GM23338 (cell line): Measurements from ENCODE around the gene COL18A1. TPM values are rescaled to one million over a fixed set of nuclear protein-coding genes. Genes with fewer than 3 reads are reported as not detected.

Source experiments
- ATAC-seq: fragments of 200-7000 bp; cut with Tn5 transposase; 3 replicates; pipeline ENCODE4 v1.9.1; 2020
- DNase-seq: peaks from one replicate; pipeline ENCODE4 v3.0.0-alpha.2; 2015; ENCODE audit warnings: low spot score
- H2AFZ ChIP-seq: fragments of 200-600 bp; sonication (generic); 2 replicates; pipeline ENCODE4 v1.8.0; 2016; ENCODE audit warnings: antibody characterized with exemption, mild to moderate bottlenecking, moderate library complexity
- H3F3A ChIP-seq: fragments of 200-600 bp; sonication (generic); replicated peaks from 2 replicates; pipeline ENCODE4 v1.8.0; 2017; ENCODE audit warnings: antibody characterized with exemption, mixed run types, low read depth
- H3K27ac ChIP-seq: fragments of 200-600 bp; sonication (generic); 2 replicates; pipeline ENCODE4 v1.6.1; 2016; ENCODE audit warnings: low read depth
- H3K27me3 ChIP-seq: fragments of 200-600 bp; sonication (generic); 2 replicates; pipeline ENCODE4 v1.8.0; 2016; ENCODE audit warnings: mild to moderate bottlenecking, mixed run types, moderate library complexity; ENCODE audit not compliant: insufficient read depth
- H3K36me3 ChIP-seq: fragments of 200-600 bp; sonication (generic); 2 replicates; pipeline ENCODE4 v1.8.0; 2016; ENCODE audit warnings: mild to moderate bottlenecking; ENCODE audit not compliant: insufficient read depth
- H3K4me1 ChIP-seq: fragments of 200-600 bp; sonication (generic); 2 replicates; pipeline ENCODE4 v1.8.0; 2016; ENCODE audit warnings: mild to moderate bottlenecking, moderate library complexity; ENCODE audit not compliant: insufficient read depth
- H3K4me2 ChIP-seq: fragments of 200-600 bp; sonication (generic); 2 replicates; pipeline ENCODE4 v1.7.1; 2017; ENCODE audit warnings: mixed run types
- H3K4me3 ChIP-seq: fragments of 200-600 bp; sonication (generic); 2 replicates; pipeline ENCODE4 v1.6.1; 2016; ENCODE audit warnings: mixed run types
- H3K79me2 ChIP-seq: fragments of 200-600 bp; sonication (generic); replicated peaks from 2 replicates; pipeline ENCODE4 v1.8.0; 2017; ENCODE audit warnings: mild to moderate bottlenecking; ENCODE audit not compliant: insufficient read depth
- H3K9me2 ChIP-seq: fragments of 200-600 bp; sonication (generic); 2 replicates; pipeline ENCODE4 v1.8.0; 2017; ENCODE audit not compliant: insufficient read depth
- H4K20me1 ChIP-seq: fragments of 200-600 bp; sonication (generic); replicated peaks from 2 replicates; pipeline ENCODE4 v1.8.0; 2017; ENCODE audit warnings: mild to moderate bottlenecking; ENCODE audit not compliant: insufficient read depth
- H3K27ac Mint-ChIP-seq: 2 replicates; pipeline ENCODE4 v1.8.0; 2020; ENCODE audit warnings: inconsistent platforms, mild to moderate bottlenecking, moderate library complexity, mixed read lengths
- H3K27me3 Mint-ChIP-seq: 3 replicates; pipeline ENCODE4 v1.8.0; 2022; ENCODE audit warnings: low read depth, mild to moderate bottlenecking, moderate library complexity, mixed read lengths, inconsistent platforms; ENCODE audit not compliant: insufficient read depth, poor library complexity
- H3K36me3 Mint-ChIP-seq: 3 replicates; pipeline ENCODE4 v1.8.0; 2021; ENCODE audit warnings: low read depth, mild to moderate bottlenecking, inconsistent platforms, moderate library complexity, mixed read lengths
- H3K4me1 Mint-ChIP-seq: 3 replicates; pipeline ENCODE4 v1.8.0; 2020; ENCODE audit warnings: mild to moderate bottlenecking, inconsistent platforms, mixed read lengths
- H3K4me3 Mint-ChIP-seq: 3 replicates; pipeline ENCODE4 v1.8.0; 2021; ENCODE audit warnings: moderate library complexity, mild to moderate bottlenecking, inconsistent platforms, mixed read lengths
- H3K9me3 Mint-ChIP-seq: 3 replicates; pipeline ENCODE4 v1.8.0; 2020; ENCODE audit warnings: moderate library complexity, mild to moderate bottlenecking, inconsistent platforms, mixed read lengths
- EZH2phosphoT487 ChIP-seq: fragments of 200-600 bp; sonication (generic); IDR thresholded peaks from one replicate; pipeline ENCODE4 v1.8.1; 2018; ENCODE audit warnings: antibody characterized with exemption; ENCODE audit not compliant: unreplicated experiment
- STAT1 ChIP-seq: IDR thresholded peaks from one replicate; pipeline ENCODE4 v1.6.1; 2016; ENCODE audit warnings: antibody characterized with exemption; ENCODE audit not compliant: unreplicated experiment
- polyA plus RNA-seq: library from polyadenylated mRNA; unstranded; fragments of >200 nt; fragmentation: Nextera tagmentation; extraction: Ambion mirVana; gene quantifications from 2 replicates; pipeline ENCODE4 v1.2.1, GENCODE V29; 2016
- total RNA-seq: library from RNA; depleted of rRNA; stranded (reverse); fragments of >200 nt; shearing (Covaris generic); gene quantifications from 2 replicates; pipeline ENCODE4 v1.2.3, GENCODE V29; 2014
- TF ChIP-seq, protein P1 (sequence below), 2 experiments: fragments of 200-600 bp in 1 of 2; sonication (generic) in 1 of 2; conservative IDR thresholded peaks; 2 replicates each; pipeline versions ENCODE4 v1.5.1 to v1.6.1; 2016 to 2017; ENCODE audit warnings: antibody characterized with exemption in 2 of 2, low read depth in 2 of 2, mild to moderate bottlenecking in 2 of 2, moderate library complexity in 1 of 2
- TF ChIP-seq, protein P2 (sequence below): IDR thresholded peaks from one replicate; pipeline ENCODE4 v1.6.1; 2018; ENCODE audit warnings: antibody characterized with exemption; ENCODE audit not compliant: unreplicated experiment
- TF ChIP-seq, protein P3 (sequence below): IDR thresholded peaks from 2 replicates; pipeline ENCODE4 v1.6.1; 2016; ENCODE audit warnings: antibody characterized with exemption

Gene COL18A1
- total and polyA plus RNA-seq, 2 experiments from 2014 or later, result 38.4 to 430 TPM

DNA sequence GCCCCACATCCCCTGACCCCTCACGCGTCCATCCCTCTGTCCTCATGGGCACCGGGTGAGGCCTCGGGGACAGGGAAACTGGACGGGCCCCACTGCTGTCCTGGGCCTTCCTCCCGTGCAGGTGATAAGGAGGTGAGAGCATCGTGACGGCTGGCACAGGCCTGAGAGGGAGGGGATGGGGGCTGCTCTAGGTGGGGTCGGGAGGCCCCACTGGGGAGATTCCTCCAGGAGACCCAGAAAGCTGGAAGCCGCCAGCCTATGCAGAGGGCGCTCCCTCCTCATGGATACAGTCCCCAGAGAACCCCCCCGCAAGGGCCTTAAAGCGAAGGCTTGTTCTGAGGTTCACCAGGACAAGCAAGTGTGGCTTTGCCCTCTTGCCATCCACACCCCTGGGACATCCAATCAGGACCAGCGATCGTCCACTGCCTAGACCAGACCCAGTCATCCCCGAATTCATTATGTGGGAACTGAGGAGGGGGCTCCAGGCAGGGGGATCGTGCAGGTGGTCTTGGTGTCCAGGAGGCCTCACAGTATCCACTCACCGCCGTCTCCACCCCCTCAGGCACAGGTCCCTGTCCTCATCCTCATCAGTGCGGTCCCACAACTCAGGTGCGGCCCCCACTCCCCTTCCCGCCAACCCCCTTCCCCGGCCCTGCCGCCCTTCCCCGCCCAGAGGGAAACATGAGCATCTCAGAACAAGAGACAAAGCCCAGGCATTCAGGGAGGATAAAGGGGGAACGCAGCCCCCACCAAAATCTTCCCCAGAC lies 45.3 kb upstream of the COL18A1 start:
- Histone ChIP-seq H3K4me2 (no peak overlapping the region), H3K27me3 (no peaks in the 10 kb centered on the region; the same call in 1 of the 2 replicates), H3K4me1 (peaks cover 8% of the 10 kb centered on the region), H2AFZ (0 out of 2 replicates have a peak overlapping the region, but pooled peaks have one; percentile 7), H3F3A (0 out of 2 replicates have a peak, but pooled peaks cover 2% of the 10 kb centered on the region), H3K27ac (no peak overlapping the region), H3K9me2 (no peaks in the 10 kb centered on the region), H3K36me3 (no peaks in the 10 kb centered on the region), H3K4me3 (no peak overlapping the region), H3K79me2 (no peaks in the 10 kb centered on the region), H4K20me1 (no peaks in the 10 kb centered on the region)
- peak; percentile 11 for ATAC-seq
- H3K27ac Mint-ChIP-seq, result no peak overlapping the region
- peaks cover 18% of the 10 kb centered on the region for H3K27me3 Mint-ChIP-seq
- no peaks in the 10 kb centered on the region for H3K9me3 Mint-ChIP-seq
- no peak for DNase-seq
- TF ChIP-seq, protein P1, sequence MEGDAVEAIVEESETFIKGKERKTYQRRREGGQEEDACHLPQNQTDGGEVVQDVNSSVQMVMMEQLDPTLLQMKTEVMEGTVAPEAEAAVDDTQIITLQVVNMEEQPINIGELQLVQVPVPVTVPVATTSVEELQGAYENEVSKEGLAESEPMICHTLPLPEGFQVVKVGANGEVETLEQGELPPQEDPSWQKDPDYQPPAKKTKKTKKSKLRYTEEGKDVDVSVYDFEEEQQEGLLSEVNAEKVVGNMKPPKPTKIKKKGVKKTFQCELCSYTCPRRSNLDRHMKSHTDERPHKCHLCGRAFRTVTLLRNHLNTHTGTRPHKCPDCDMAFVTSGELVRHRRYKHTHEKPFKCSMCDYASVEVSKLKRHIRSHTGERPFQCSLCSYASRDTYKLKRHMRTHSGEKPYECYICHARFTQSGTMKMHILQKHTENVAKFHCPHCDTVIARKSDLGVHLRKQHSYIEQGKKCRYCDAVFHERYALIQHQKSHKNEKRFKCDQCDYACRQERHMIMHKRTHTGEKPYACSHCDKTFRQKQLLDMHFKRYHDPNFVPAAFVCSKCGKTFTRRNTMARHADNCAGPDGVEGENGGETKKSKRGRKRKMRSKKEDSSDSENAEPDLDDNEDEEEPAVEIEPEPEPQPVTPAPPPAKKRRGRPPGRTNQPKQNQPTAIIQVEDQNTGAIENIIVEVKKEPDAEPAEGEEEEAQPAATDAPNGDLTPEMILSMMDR (conservative IDR thresholded peaks at IDR 0.05; ENCODE audit: low read depth in 2 of 2), result peak in 1 of 2 experiments; percentile 15; a peak in 2 of 4 replicates
- TF ChIP-seq, protein P2, sequence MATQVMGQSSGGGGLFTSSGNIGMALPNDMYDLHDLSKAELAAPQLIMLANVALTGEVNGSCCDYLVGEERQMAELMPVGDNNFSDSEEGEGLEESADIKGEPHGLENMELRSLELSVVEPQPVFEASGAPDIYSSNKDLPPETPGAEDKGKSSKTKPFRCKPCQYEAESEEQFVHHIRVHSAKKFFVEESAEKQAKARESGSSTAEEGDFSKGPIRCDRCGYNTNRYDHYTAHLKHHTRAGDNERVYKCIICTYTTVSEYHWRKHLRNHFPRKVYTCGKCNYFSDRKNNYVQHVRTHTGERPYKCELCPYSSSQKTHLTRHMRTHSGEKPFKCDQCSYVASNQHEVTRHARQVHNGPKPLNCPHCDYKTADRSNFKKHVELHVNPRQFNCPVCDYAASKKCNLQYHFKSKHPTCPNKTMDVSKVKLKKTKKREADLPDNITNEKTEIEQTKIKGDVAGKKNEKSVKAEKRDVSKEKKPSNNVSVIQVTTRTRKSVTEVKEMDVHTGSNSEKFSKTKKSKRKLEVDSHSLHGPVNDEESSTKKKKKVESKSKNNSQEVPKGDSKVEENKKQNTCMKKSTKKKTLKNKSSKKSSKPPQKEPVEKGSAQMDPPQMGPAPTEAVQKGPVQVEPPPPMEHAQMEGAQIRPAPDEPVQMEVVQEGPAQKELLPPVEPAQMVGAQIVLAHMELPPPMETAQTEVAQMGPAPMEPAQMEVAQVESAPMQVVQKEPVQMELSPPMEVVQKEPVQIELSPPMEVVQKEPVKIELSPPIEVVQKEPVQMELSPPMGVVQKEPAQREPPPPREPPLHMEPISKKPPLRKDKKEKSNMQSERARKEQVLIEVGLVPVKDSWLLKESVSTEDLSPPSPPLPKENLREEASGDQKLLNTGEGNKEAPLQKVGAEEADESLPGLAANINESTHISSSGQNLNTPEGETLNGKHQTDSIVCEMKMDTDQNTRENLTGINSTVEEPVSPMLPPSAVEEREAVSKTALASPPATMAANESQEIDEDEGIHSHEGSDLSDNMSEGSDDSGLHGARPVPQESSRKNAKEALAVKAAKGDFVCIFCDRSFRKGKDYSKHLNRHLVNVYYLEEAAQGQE, result no peak
- no peak for TF ChIP-seq STAT1
- TF ChIP-seq, protein P3, sequence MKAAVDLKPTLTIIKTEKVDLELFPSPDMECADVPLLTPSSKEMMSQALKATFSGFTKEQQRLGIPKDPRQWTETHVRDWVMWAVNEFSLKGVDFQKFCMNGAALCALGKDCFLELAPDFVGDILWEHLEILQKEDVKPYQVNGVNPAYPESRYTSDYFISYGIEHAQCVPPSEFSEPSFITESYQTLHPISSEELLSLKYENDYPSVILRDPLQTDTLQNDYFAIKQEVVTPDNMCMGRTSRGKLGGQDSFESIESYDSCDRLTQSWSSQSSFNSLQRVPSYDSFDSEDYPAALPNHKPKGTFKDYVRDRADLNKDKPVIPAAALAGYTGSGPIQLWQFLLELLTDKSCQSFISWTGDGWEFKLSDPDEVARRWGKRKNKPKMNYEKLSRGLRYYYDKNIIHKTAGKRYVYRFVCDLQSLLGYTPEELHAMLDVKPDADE, result no peak
- TF ChIP-seq EZH2phosphoT487, result no peak
- H3K4me1 Mint-ChIP-seq, result peaks cover 45% of the 10 kb centered on the region
- H3K36me3 Mint-ChIP-seq, result no peaks in the 10 kb centered on the region; the same call in 2 of the 3 replicates
- H3K4me3 Mint-ChIP-seq, result no peak overlapping the region
